IMR-90 (cell line): ENCODE results near the gene TMEM120A. TPM values are rescaled to one million over a fixed set of nuclear protein-coding genes. Genes with fewer than 3 reads are reported as not detected.

Experiments
- ATAC-seq: fragments of 200-7000 bp; cut with Tn5 transposase; 2 replicates; pipeline ENCODE4 v1.9.1; 2020; ENCODE audit warnings: low read depth, mild to moderate bottlenecking, moderate library complexity
- BruUV-seq: library from RNA; stranded (reverse); fragments of 400-500 nt; replicated peaks from 2 replicates; lab custom pipeline; 2021; lab: Mats Ljungman, UMichigan
- CTCF ChIA-PET: fragments of 300-600 bp; formaldehyde crosslinking; extraction: SDS; loops from one replicate; lab custom pipeline; 2021; ENCODE audit warnings: antibody characterized with exemption; lab: Yijun Ruan, JAX
- POLR2A ChIA-PET: fragments of 300-600 bp; sonication (Branson Sonifier 250); formaldehyde crosslinking; loops from one replicate; lab custom pipeline; 2022; ENCODE audit warnings: antibody characterized with exemption; ENCODE audit not compliant: unreplicated experiment; lab: Charles Lee
- DNase-seq: peaks from one replicate; pipeline ENCODE4 v3.0.0; 2013
- H2AFZ ChIP-seq: replicated peaks from 2 replicates; pipeline ENCODE3; 2013; ENCODE audit warnings: low read length, mild to moderate bottlenecking; ENCODE audit not compliant: poor library complexity
- H2AK5ac ChIP-seq: 2 replicates; pipeline ENCODE4 v1.6.1; 2013; ENCODE audit warnings: low read depth, low read length, inconsistent platforms
- H2AK9ac ChIP-seq: replicated peaks from 2 replicates; pipeline ENCODE3; 2013; ENCODE audit warnings: mild to moderate bottlenecking, low read depth, low read length, moderate library complexity; ENCODE audit not compliant: poor library complexity
- H2BK120ac ChIP-seq: 2 replicates; pipeline ENCODE4 v1.6.1; 2013; ENCODE audit warnings: low read depth, low read length, inconsistent platforms
- H2BK15ac ChIP-seq: 3 replicates; pipeline ENCODE4 v1.6.1; 2013; ENCODE audit warnings: low read depth, low read length, inconsistent platforms
- H2BK20ac ChIP-seq: 2 replicates; pipeline ENCODE4 v1.6.1; 2013; ENCODE audit warnings: low read depth, mild to moderate bottlenecking, inconsistent platforms, low read length, moderate library complexity
- H2BK5ac ChIP-seq: 2 replicates; pipeline ENCODE4 v1.6.1; 2013; ENCODE audit warnings: mild to moderate bottlenecking, low read depth, low read length, inconsistent platforms; ENCODE audit not compliant: poor library complexity, severe bottlenecking
- H3K14ac ChIP-seq: replicated peaks from 2 replicates; pipeline ENCODE4 v1.6.1; 2013; ENCODE audit warnings: low read depth, low read length, inconsistent platforms
- H3K18ac ChIP-seq: 2 replicates; pipeline ENCODE4 v1.6.1; 2013; ENCODE audit warnings: low read depth, low read length, control low read depth
- H3K23ac ChIP-seq: 2 replicates; pipeline ENCODE4 v1.6.1; 2013; ENCODE audit warnings: low read depth, low read length, inconsistent platforms
- H3K27ac ChIP-seq: 2 replicates; pipeline ENCODE4 v1.5.1; 2013; ENCODE audit warnings: mild to moderate bottlenecking, control low read depth, low read length; ENCODE audit not compliant: insufficient read depth
- H3K27me3 ChIP-seq: 2 replicates; pipeline ENCODE4 v1.6.1; 2013; ENCODE audit warnings: low read length; ENCODE audit not compliant: control insufficient read depth, insufficient read depth
- H3K36me3 ChIP-seq: 2 replicates; pipeline ENCODE4 v1.6.1; 2013; ENCODE audit warnings: low read length, mixed read lengths; ENCODE audit not compliant: control insufficient read depth, insufficient read depth
- H3K4ac ChIP-seq: 2 replicates; pipeline ENCODE4 v1.6.1; 2013; ENCODE audit warnings: low read depth, low read length, inconsistent platforms
- H3K4me1 ChIP-seq: 2 replicates; pipeline ENCODE4 v1.6.1; 2013; ENCODE audit warnings: low read length, mixed read lengths; ENCODE audit not compliant: control insufficient read depth, insufficient read depth
- H3K4me2 ChIP-seq: 2 replicates; pipeline ENCODE4 v1.6.1; 2013; ENCODE audit warnings: low read depth, mild to moderate bottlenecking, control low read depth, low read length, moderate library complexity
- H3K4me3 ChIP-seq: 2 replicates; pipeline ENCODE4 v1.5.1; 2013; ENCODE audit warnings: low read depth, mild to moderate bottlenecking, control low read depth, low read length, moderate library complexity; ENCODE audit not compliant: insufficient read depth
- H3K56ac ChIP-seq: 2 replicates; pipeline ENCODE4 v1.6.1; 2013; ENCODE audit warnings: low read length, inconsistent platforms; ENCODE audit not compliant: insufficient read depth; ENCODE audit errors: extremely low read depth
- H3K79me1 ChIP-seq, 2 experiments: 2 replicates each; pipeline ENCODE4 v1.6.1; 2013; ENCODE audit warnings: low read length in 2 of 2, inconsistent platforms in 1 of 2, low read depth in 1 of 2
- H3K9ac ChIP-seq: 2 replicates; pipeline ENCODE4 v1.6.1; 2013; ENCODE audit warnings: low read depth, low read length, control low read depth
- H3K9me1 ChIP-seq: 2 replicates; pipeline ENCODE4 v1.6.1; 2013; ENCODE audit warnings: low read length, inconsistent platforms; ENCODE audit not compliant: insufficient read depth
- H3K9me3 ChIP-seq: 2 replicates; pipeline ENCODE4 v1.6.1; 2013; ENCODE audit warnings: low read length; ENCODE audit not compliant: control insufficient read depth, insufficient read depth
- H4K20me1 ChIP-seq: 2 replicates; pipeline ENCODE4 v1.6.1; 2013; ENCODE audit warnings: low read length, inconsistent platforms; ENCODE audit not compliant: insufficient read depth
- H4K5ac ChIP-seq: 2 replicates; pipeline ENCODE4 v1.6.1; 2013; ENCODE audit warnings: mild to moderate bottlenecking, low read depth, low read length, control low read depth
- H4K8ac ChIP-seq, 2 experiments: 2 replicates each; pipeline ENCODE4 v1.6.1; 2013; ENCODE audit warnings: low read depth in 2 of 2, low read length in 2 of 2, control low read depth in 1 of 2, inconsistent platforms in 1 of 2
- H4K91ac ChIP-seq: 2 replicates; pipeline ENCODE4 v1.6.1; 2013; ENCODE audit warnings: low read depth, low read length, inconsistent platforms; ENCODE audit not compliant: insufficient read depth
- BHLHE40 ChIP-seq: fragments of 150-350 bp; IDR thresholded peaks from 2 replicates; pipeline ENCODE4 v1.6.1; 2016; ENCODE audit warnings: mild to moderate bottlenecking, low read depth, low read length
- CHD1 ChIP-seq: IDR thresholded peaks from 2 replicates; pipeline ENCODE4 v1.6.1; 2012; ENCODE audit warnings: low read depth, low read length, improper control_type of control experiment
- FOS ChIP-seq: fragments of 150-350 bp; IDR thresholded peaks from 2 replicates; pipeline ENCODE4 v1.6.1; 2016; ENCODE audit warnings: low read depth, low read length
- MAZ ChIP-seq: IDR thresholded peaks from 2 replicates; pipeline ENCODE4 v1.6.1; 2012; ENCODE audit warnings: low read depth, mild to moderate bottlenecking, low read length, improper control_type of control experiment, moderate library complexity, borderline replicate concordance
- MXI1 ChIP-seq: IDR thresholded peaks from 2 replicates; pipeline ENCODE4 v1.6.1; 2012; ENCODE audit warnings: low read depth, mild to moderate bottlenecking, low read length, moderate library complexity, borderline replicate concordance
- NFE2L2 ChIP-seq: fragments of 150-350 bp; IDR thresholded peaks from 2 replicates; pipeline ENCODE4 v1.6.1; 2016; ENCODE audit warnings: low read depth, mild to moderate bottlenecking, low read length
- POLR2A ChIP-seq: IDR thresholded peaks from 2 replicates; pipeline ENCODE4 v1.6.1; 2012; ENCODE audit warnings: mild to moderate bottlenecking, low read depth, low read length
- RAD21 ChIP-seq: IDR thresholded peaks from 2 replicates; pipeline ENCODE4 v1.6.1; 2012; ENCODE audit warnings: low read length, improper control_type of control experiment
- RCOR1 ChIP-seq: IDR thresholded peaks from 2 replicates; pipeline ENCODE4 v1.6.1; 2012; ENCODE audit warnings: mild to moderate bottlenecking, low read length, improper control_type of control experiment; ENCODE audit not compliant: insufficient replicate concordance
- WGBS, 2 experiments: methylation state at CpG; one replicate each; pipeline versions ENCODE4 v1.1.5 to v1.1.7; 2013; ENCODE audit warnings: missing lambda C conversion rate in 2 of 2; ENCODE audit not compliant: insufficient read length in 1 of 2; ENCODE audit errors: extremely low coverage in 2 of 2; 5-methylcytosine and 5-hydroxymethylcytosine counted together
- dilution Hi-C: fragments of 300-500 bp; cut with HindIII; formaldehyde crosslinking; loops from one replicate; pipeline ENCODE4 v1.14.3; 2018; ENCODE audit warnings: low sequenced_read_pairs; ENCODE audit not compliant: unreplicated experiment
- in situ Hi-C: fragments of 300-500 bp; cut with MboI; formaldehyde crosslinking; loops from 3 replicates; pipeline ENCODE4 v1.14.3; 2019; ENCODE audit warnings: low sequenced_read_pairs, inconsistent platforms, mixed read lengths
- intact Hi-C: fragments of 100-400 bp; cut with micrococcal nuclease; formaldehyde crosslinking; loops from 2 replicates; pipeline ENCODE4 v1.10.0; 2022
- polyA plus RNA-seq, 3 experiments: library from polyadenylated mRNA; depleted of rRNA; stranded (reverse); fragments of >200 nt; gene quantifications; 2 replicates each; pipeline ENCODE4 v1.2.3, GENCODE V29; 2012; ENCODE audit warnings: low replicate concordance in 1 of 3
- total RNA-seq: library from RNA; depleted of rRNA; stranded (reverse); fragments of >200 nt; gene quantifications from 2 replicates; pipeline ENCODE4 v1.2.3, GENCODE V29; 2012
- TF ChIP-seq, protein P1 (sequence below): conservative IDR thresholded peaks from 2 replicates; pipeline ENCODE4 v1.5.1; 2012; ENCODE audit warnings: mild to moderate bottlenecking, low read depth, low read length, improper control_type of control experiment

The TMEM120A gene
- total and polyA plus RNA-seq, 2 of the 4 experiments (the other 2 are of a cell fraction): 32.1 to 39.3 TPM

GRCh38 chr7:75961218-75961617, 33.2 kb downstream of the TMEM120A start:
- intact Hi-C loops (loop anchor here (10.0 kb wide), 1 partner anchor 46 kb away; the partner anchor contains the start of gene POR), in situ Hi-C loops (no loop called here), dilution Hi-C loops (no loop called here)
- H3K9me3 ChIP-seq: no peaks in the 10 kb centered on the region
- no peak overlapping the region for H3K4me2 ChIP-seq
- CTCF ChIA-PET: interaction anchor here (0.8 kb wide), 1 partner anchor 9 kb away, joined by 3 read pairs; no protein-coding TSS in a partner anchor
- H2BK15ac ChIP-seq: no peak overlapping the region
- H3K4me1 ChIP-seq: peaks cover 11% of the 10 kb centered on the region
- no peak overlapping the region for H3K23ac ChIP-seq
- H3K36me3 ChIP-seq: peaks cover 21% of the 10 kb centered on the region
- no peak overlapping the region for H4K8ac ChIP-seq
- no peak overlapping the region for H3K18ac ChIP-seq
- no peak overlapping the region for H2BK20ac ChIP-seq
- peak overlapping the region; percentile 20; the same call in 1 of the 2 replicates for H2AK5ac ChIP-seq
- 93% methylated on average over 5 of the region's 7 CpGs; no CpG with 5 or more reads in 1 of the 2 experiments for WGBS, 2 experiments
- POLR2A ChIA-PET: no interaction called here
- no peak overlapping the region for H3K56ac ChIP-seq
- H2BK5ac ChIP-seq: no peak overlapping the region
- no peak overlapping the region for H3K27ac ChIP-seq
- H3K27me3 ChIP-seq: no peaks in the 10 kb centered on the region
- peaks cover 6 to 55% of the 10 kb centered on the region in 2 experiments for H3K79me1 ChIP-seq
- H4K91ac ChIP-seq: no peak overlapping the region
- TF ChIP-seq, protein P1, sequence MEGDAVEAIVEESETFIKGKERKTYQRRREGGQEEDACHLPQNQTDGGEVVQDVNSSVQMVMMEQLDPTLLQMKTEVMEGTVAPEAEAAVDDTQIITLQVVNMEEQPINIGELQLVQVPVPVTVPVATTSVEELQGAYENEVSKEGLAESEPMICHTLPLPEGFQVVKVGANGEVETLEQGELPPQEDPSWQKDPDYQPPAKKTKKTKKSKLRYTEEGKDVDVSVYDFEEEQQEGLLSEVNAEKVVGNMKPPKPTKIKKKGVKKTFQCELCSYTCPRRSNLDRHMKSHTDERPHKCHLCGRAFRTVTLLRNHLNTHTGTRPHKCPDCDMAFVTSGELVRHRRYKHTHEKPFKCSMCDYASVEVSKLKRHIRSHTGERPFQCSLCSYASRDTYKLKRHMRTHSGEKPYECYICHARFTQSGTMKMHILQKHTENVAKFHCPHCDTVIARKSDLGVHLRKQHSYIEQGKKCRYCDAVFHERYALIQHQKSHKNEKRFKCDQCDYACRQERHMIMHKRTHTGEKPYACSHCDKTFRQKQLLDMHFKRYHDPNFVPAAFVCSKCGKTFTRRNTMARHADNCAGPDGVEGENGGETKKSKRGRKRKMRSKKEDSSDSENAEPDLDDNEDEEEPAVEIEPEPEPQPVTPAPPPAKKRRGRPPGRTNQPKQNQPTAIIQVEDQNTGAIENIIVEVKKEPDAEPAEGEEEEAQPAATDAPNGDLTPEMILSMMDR: no peak
- no peak for TF ChIP-seq BHLHE40
- no peak for TF ChIP-seq RAD21
- TF ChIP-seq MXI1: no peak
- TF ChIP-seq FOS: no peak
- no peak for TF ChIP-seq MAZ
- no peak for TF ChIP-seq CHD1
- no peak for TF ChIP-seq NFE2L2
- TF ChIP-seq POLR2A: no peak
- no peak for TF ChIP-seq RCOR1
- DNase-seq: no peak
- H2BK120ac ChIP-seq: no peak overlapping the region
- no peak overlapping the region for H2AFZ ChIP-seq
- no peak overlapping the region for H3K4ac ChIP-seq
- H3K9ac ChIP-seq: no peak overlapping the region
- no TSS peak for BruUV-seq
- no peak for ATAC-seq
- no peak overlapping the region for H3K4me3 ChIP-seq
- peaks cover 16% of the 10 kb centered on the region; the same call in 1 of the 2 replicates for H3K9me1 ChIP-seq
- no peak overlapping the region for H4K5ac ChIP-seq
- no peak overlapping the region for H2AK9ac ChIP-seq
- H3K14ac ChIP-seq: no peak overlapping the region
- no peaks in the 10 kb centered on the region for H4K20me1 ChIP-seq
